Smooth muscle cell of the brain vasculature (primary cell): ENCODE measurements around the gene COX18.

Experiments
- DNase-seq: peaks from one replicate; pipeline ENCODE4 v3.0.0-alpha.2; 2012; ENCODE audit warnings: low read depth, low spot score

Gene COX18

GRCh38 chr4:73053974-73054480 is 15.5 kb downstream of the COX18 start:
- no peak for DNase-seq

GRCh38 chr4:73053076-73053475 is 16.4 kb downstream of the COX18 start:
- DNase-seq: no peak

- no peak for DNase-seq
Observed at GRCh38 chr4:73051625-73052024, 17.9 kb downstream of the COX18 start.

- no peak for DNase-seq
Observed at GRCh38 chr4:73045879-73046278, 23.6 kb downstream of the COX18 start.

GRCh38 chr4:73037057-73037456 is 32.5 kb downstream of the COX18 start:
- DNase-seq: no peak

GRCh38 chr4:73036123-73036522 is 33.4 kb downstream of the COX18 start:
- no peak for DNase-seq

GRCh38 chr4:73034896-73035295 is 34.6 kb downstream of the COX18 start:
- no peak for DNase-seq

GRCh38 chr4:73028621-73029020 is 40.9 kb downstream of the COX18 start:
- DNase-seq: no peak

- DNase-seq: peak; percentile 47
Observed at GRCh38 chr4:73021634-73022033, 47.9 kb downstream of the COX18 start.

- DNase-seq: peak; percentile 21
Observed at GRCh38 chr4:73019462-73020047, 50.0 kb downstream of the COX18 start.

GRCh38 chr4:73018595-73018994 is 50.9 kb downstream of the COX18 start:
- no peak for DNase-seq

- DNase-seq: no peak
Observed at GRCh38 chr4:73013310-73013709, 56.2 kb downstream of the COX18 start.

GRCh38 chr4:73012673-73013072 is 56.8 kb downstream of the COX18 start:
- no peak for DNase-seq

- DNase-seq: no peak
Observed at GRCh38 chr4:73011629-73011985, 57.9 kb downstream of the COX18 start.

- no peak for DNase-seq
Observed at GRCh38 chr4:73010789-73011628, 58.5 kb downstream of the COX18 start.

GRCh38 chr4:73007526-73008100 is 61.9 kb downstream of the COX18 start:
- no peak for DNase-seq

GRCh38 chr4:73006286-73006990 is 63.1 kb downstream of the COX18 start:
- no peak for DNase-seq

- no peak for DNase-seq
Observed at GRCh38 chr4:73005514-73005913, 64.0 kb downstream of the COX18 start.
